RWPE1 (cell line): ENCODE measurements around the gene SLC7A9.

ENCODE experiments used
- CTCF ChIA-PET: fragments of 350-600 bp; sonication (Branson Sonifier 250); formaldehyde crosslinking; extraction: SDS; loops from one replicate; lab custom pipeline; 2021; lab: Yijun Ruan, JAX
- POLR2A ChIA-PET: fragments of 400-600 bp; formaldehyde crosslinking; extraction: SDS; loops from one replicate; lab custom pipeline; 2020; ENCODE audit warnings: antibody characterized with exemption; ENCODE audit not compliant: low non-redundant PET; lab: Yijun Ruan, JAX
- DNase-seq: peaks from one replicate; pipeline ENCODE4 v3.0.0; 2012; ENCODE audit warnings: low spot score
- H3K27ac ChIP-seq: fragments of 450-650 bp; 2 replicates; pipeline ENCODE4 v1.5.1; 2017
- TF ChIP-seq, protein P1 (sequence below): fragments of 450-650 bp; conservative IDR thresholded peaks from 2 replicates; pipeline ENCODE4 v1.5.1; 2017; ENCODE audit warnings: low read depth, mild to moderate bottlenecking

SLC7A9 gene

GRCh38 chr19:32910874-32911273 lies 41.3 kb upstream of the SLC7A9 start:
- ChIA-PET CTCF (interaction anchor here (0.6 kb wide), 1 partner anchor 71 kb away, joined by 3 read pairs; no protein-coding TSS in a partner anchor), POLR2A (no interaction called here)

GRCh38 chr19:32910094-32910493 lies 40.5 kb upstream of the SLC7A9 start:
- TF ChIP-seq, protein P1, sequence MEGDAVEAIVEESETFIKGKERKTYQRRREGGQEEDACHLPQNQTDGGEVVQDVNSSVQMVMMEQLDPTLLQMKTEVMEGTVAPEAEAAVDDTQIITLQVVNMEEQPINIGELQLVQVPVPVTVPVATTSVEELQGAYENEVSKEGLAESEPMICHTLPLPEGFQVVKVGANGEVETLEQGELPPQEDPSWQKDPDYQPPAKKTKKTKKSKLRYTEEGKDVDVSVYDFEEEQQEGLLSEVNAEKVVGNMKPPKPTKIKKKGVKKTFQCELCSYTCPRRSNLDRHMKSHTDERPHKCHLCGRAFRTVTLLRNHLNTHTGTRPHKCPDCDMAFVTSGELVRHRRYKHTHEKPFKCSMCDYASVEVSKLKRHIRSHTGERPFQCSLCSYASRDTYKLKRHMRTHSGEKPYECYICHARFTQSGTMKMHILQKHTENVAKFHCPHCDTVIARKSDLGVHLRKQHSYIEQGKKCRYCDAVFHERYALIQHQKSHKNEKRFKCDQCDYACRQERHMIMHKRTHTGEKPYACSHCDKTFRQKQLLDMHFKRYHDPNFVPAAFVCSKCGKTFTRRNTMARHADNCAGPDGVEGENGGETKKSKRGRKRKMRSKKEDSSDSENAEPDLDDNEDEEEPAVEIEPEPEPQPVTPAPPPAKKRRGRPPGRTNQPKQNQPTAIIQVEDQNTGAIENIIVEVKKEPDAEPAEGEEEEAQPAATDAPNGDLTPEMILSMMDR, result no peak
- DNase-seq, result no peak
- CTCF ChIA-PET, result interaction anchor here (0.6 kb wide), 1 partner anchor 71 kb away, joined by 3 read pairs; no protein-coding TSS in a partner anchor
- H3K27ac ChIP-seq, result no peak overlapping the region
- POLR2A ChIA-PET, result no interaction called here

More at GRCh38 chr19:32910874-32911273, 41.3 kb upstream of the SLC7A9 start:
- DNase-seq, result no peak
- TF ChIP-seq, protein P1, result no peak
- H3K27ac ChIP-seq, result no peak overlapping the region

GRCh38 chr19:32909257-32909656 lies 39.7 kb upstream of the SLC7A9 start:
- H3K27ac ChIP-seq, result no peak overlapping the region
- TF ChIP-seq, protein P1, result no peak
- DNase-seq, result no peak
- ChIA-PET CTCF (interaction anchor here (0.6 kb wide), 1 partner anchor 76 kb away, joined by 4 read pairs; no protein-coding TSS in a partner anchor), POLR2A (no interaction called here)

- POLR2A ChIA-PET, result no interaction called here
- DNase-seq, result no peak
- H3K27ac ChIP-seq, result no peak overlapping the region
- TF ChIP-seq, protein P1, result no peak
- CTCF ChIA-PET, result interaction anchor here (0.6 kb wide), 2 partner anchors 68 to 77 kb away, joined by 3 to 4 read pairs; no protein-coding TSS in a partner anchor
These were observed 39.1 kb upstream of the SLC7A9 start for GRCh38 chr19:32908641-32909190.

GRCh38 chr19:32902448-32902847 lies 32.9 kb upstream of the SLC7A9 start:
- POLR2A ChIA-PET, result no interaction called here
- CTCF ChIA-PET, result no interaction called here
- no peak for DNase-seq
- TF ChIP-seq, protein P1, result no peak
- H3K27ac ChIP-seq, result no peak overlapping the region

DNA sequence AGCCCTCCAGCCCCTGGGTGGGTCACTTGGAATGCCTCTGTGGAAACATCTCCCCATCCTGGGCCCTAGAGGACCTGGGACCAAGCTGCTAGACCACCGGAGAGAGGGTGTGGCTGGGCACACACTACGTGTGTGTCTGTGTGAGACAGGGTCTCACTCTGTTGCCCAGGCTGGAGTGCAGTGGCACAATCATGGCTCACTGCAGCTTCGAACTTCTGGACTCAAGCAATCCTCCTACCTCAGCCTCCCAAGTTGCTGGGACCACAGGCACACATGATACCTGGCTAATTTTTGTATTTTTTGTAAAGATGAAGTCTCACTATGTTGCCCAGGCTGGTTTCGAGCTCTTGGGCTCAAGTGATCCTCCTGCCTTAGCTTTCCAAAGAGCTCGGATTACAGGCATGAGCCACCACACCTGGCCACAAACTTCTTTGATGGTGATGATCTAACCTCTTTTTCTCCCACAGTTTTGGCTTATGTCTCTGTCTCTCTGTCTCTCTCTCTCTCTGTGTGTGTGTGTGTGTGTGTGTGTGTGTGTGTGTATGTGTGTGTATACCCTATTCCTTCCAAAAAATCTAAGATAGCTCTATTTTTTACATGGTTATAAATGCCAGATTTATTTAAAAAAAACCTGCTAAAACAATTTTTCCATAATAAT lies 32.1 kb upstream of the SLC7A9 start:
- no peak overlapping the region for H3K27ac ChIP-seq
- TF ChIP-seq, protein P1, result no peak
- POLR2A ChIA-PET, result no interaction called here
- CTCF ChIA-PET, result no interaction called here
- DNase-seq, result no peak
